Astrocyte of the cerebellum (primary cell): ENCODE measurements around the gene CD5L.

Source experiments
- DNase-seq: peaks from one replicate; pipeline ENCODE4 v3.0.0-alpha.2; 2011; ENCODE audit warnings: low read depth
- H3K4me3 ChIP-seq: 2 replicates; pipeline ENCODE4 v1.5.1; 2011; ENCODE audit warnings: mild to moderate bottlenecking, low read depth, low read length, moderate library complexity
- CTCF ChIP-seq: IDR thresholded peaks from 2 replicates; pipeline ENCODE4 v1.5.1; 2012; ENCODE audit warnings: low read length, low read depth, moderate library complexity, mild to moderate bottlenecking; ENCODE audit errors: missing control alignments
- in situ Hi-C: cut with HindIII; loops from 2 replicates; pipeline ENCODE4 v1.10.0; 2017; ENCODE audit warnings: low sequenced_read_pairs

The CD5L gene

DNA sequence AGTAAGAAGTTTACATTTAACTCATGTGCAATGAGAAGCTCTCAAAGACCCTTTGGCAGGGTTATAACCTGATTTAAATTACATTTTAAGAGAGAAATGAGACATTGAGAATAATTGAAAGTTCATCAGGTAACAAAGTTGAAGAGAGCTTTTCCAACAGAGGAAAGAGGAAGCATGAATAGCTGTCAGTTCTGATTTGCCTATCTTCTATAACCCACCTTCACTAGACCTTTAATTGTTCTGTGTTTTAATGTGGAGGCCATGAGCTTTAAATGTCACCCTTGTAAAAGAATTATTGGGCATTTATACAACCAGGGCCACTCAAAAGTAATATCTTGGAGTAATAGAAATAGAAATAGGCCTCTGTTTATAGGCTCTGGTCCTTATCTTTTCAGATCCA lies 12.4 kb downstream of the CD5L start:
- H3K4me3 ChIP-seq = no peak overlapping the region
- no peak for DNase-seq
- TF ChIP-seq CTCF = no peak
- in situ Hi-C loops = no loop called here

- no peak overlapping the region for H3K4me3 ChIP-seq
- no peak for TF ChIP-seq CTCF
These were observed 21.3 kb downstream of the CD5L start for GRCh38 chr1:157820299-157820698.

DNA sequence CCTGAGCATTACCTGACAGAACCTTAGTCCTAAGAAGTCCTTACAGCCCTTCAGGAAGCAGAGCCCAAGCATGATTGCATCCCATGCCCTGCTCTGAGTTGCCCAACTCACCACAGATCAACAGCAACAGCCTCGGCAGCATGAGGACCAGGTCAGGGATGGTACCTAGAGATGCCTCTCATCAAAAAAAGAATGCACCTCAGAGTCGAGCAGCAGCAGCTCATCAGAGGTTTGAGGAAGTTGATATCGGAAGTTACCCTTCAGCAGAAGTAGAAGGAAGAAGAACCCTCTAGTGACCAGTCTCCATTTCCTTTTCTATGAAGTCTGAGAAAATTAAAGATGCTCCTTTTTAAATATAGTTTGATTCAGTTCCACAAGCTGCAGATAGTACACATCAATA lies 21.7 kb downstream of the CD5L start, which contains the start of gene FCRL1:
TSS of gene FCRL1 (minus strand) at position 225 of the 400 bp plus-strand sequence. CDS start at position 142, 83 bp downstream.
- no peak within 1 kb of the TSS for H3K4me3 ChIP-seq
- no peak for DNase-seq
- no peak for TF ChIP-seq CTCF
- in situ Hi-C loops = no loop called here

More at GRCh38 chr1:157820299-157820698, 21.3 kb downstream of the CD5L start:
- in situ Hi-C loops = no loop called here
- DNase-seq = no peak

DNA sequence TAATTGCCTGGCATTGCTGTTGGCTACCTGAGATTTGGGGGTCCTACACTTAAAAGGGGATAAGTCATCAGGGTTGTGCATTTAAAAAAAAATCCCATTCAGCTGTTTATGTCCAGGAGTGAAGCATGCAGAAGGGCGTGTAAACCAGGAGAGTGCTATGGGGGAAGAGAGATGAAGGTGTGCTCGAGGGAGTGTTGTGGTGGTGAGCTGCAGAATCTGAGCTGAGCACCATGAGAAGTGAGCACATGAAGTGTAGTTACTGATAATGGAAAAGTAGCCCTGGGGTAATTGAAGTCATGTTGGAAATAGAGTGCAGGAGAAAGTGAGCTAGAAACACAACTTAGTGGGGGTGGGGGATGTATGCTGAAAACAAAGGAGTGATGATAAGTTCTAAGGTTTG lies 22.4 kb downstream of the CD5L start:
- DNase-seq = no peak
- TF ChIP-seq CTCF = no peak
- H3K4me3 ChIP-seq = no peak overlapping the region
- in situ Hi-C loops = no loop called here

DNA sequence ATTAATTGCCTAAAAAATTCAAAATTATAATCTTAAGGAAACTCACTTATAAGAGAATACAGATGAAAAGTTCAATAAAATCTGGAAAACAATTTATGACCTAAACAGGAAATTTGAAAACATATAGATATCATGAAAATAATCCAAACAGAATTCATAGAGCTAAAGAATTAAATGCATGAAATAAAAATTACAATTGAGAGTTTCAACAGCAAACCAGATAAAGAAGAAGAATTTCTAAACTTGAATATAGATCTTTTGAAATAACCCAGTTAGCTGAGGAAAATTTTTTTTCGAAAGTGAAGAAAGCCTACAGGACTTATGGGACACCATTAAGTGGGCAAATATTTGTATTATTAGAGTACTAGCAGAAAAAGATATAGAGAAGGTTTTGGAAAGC lies 28.3 kb downstream of the CD5L start:
- DNase-seq = no peak
- no peak for TF ChIP-seq CTCF
- no peak overlapping the region for H3K4me3 ChIP-seq
- in situ Hi-C loops = no loop called here

DNA sequence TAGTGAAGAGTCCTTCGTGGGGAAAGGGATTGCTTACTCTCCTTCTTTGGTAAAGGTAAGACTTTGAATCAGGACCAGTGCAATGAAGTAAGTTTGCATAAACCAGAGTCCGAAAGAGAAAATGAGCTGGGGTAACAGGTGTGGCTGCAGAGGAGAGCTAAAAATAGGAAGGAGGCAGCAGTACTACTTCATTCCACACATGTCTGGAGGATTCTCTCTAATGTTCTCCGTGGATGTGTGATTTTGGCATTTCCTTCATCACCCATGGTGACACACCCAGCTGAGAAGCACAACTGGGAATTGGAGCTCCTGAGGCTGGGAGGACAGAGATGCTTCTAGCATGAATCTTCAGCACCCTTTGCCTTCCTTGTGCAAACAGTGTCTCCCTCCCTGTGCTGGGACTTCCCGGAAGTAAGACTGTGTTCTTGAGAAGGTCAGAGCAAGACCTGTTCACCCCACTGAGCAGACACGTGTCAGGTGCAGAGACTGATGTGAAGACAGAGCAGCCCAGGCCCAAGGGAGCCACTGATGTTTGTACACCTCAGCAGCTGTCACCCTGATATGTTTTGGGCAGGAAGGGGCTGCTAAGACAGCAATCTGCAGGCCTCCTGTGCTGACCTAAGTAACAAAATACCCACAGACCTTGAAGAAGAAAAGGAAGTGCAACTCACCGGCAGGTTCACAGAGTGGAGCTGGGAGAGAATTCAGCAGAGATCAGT lies 35.0 kb downstream of the CD5L start:
- DNase-seq = no peak
- TF ChIP-seq CTCF = no peak
- H3K4me3 ChIP-seq = no peak overlapping the region
- in situ Hi-C loops = no loop called here
